ENCODE data around the gene CAB39. TPM values are rescaled to one million over a fixed set of nuclear protein-coding genes. Genes with fewer than 3 reads are reported as not detected.

CAB39 gene
- total and polyA plus RNA-seq, 4 donors: 19.4 to 123 (median 57.1) TPM

DNA sequence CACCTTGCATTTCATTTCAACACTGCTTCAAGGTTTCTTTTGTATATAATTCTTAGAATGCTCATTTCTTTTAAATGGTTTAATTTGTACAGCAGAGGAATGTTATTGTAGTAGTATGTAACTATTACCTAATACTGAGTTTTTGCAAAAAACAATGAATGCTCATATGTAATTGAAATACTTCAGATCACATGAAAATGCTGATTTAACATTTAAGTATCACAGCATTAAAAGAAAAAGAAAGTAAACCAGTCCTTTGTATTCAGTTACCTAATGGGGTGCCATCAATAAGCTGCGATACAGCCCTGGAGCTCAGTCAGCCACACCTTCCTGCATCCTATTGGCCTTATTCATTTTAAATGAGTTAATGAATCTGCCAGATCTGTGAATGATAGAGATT, 106.8 kb downstream of the CAB39 start:
- 97% methylated on average over 1 of the region's 1 CpG for WGBS, 2 donors
- Histone ChIP-seq H3K27me3 (ENCODE audit: control insufficient read depth in 3 of 3, insufficient read depth in 3 of 3, low read length in 2 of 3) (no peaks in the 10 kb centered on the region), H3K9me3 (ENCODE audit: control insufficient read depth in 4 of 4, insufficient read depth in 3 of 4, low read length in 3 of 4) (no peaks in the 10 kb centered on the region), H3K4me1 (ENCODE audit: control insufficient read depth in 5 of 5, insufficient read depth in 5 of 5, low read length in 5 of 5) (no peaks in the 10 kb centered on the region), H3K36me3 (ENCODE audit: control insufficient read depth in 4 of 4, insufficient read depth in 4 of 4, low read length in 4 of 4) (peaks cover 4 to 24% (median 18%) of the 10 kb centered on the region in 4 donors), H3K4me3 (no peak overlapping the region), H3K27ac (ENCODE audit: low read depth in 1 of 2, low read length in 1 of 2) (no peak overlapping the region), H3K9ac (ENCODE audit: insufficient read depth in 1 of 2, low read length in 2 of 2) (no peak overlapping the region)
- DNase-seq (no peak), ATAC-seq (ENCODE audit: insufficient read depth, low FRiP score) (no peak)
- TF ChIP-seq, protein P1, sequence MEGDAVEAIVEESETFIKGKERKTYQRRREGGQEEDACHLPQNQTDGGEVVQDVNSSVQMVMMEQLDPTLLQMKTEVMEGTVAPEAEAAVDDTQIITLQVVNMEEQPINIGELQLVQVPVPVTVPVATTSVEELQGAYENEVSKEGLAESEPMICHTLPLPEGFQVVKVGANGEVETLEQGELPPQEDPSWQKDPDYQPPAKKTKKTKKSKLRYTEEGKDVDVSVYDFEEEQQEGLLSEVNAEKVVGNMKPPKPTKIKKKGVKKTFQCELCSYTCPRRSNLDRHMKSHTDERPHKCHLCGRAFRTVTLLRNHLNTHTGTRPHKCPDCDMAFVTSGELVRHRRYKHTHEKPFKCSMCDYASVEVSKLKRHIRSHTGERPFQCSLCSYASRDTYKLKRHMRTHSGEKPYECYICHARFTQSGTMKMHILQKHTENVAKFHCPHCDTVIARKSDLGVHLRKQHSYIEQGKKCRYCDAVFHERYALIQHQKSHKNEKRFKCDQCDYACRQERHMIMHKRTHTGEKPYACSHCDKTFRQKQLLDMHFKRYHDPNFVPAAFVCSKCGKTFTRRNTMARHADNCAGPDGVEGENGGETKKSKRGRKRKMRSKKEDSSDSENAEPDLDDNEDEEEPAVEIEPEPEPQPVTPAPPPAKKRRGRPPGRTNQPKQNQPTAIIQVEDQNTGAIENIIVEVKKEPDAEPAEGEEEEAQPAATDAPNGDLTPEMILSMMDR (IDR thresholded peaks at IDR 0.05; ENCODE audit: control extremely low read depth, extremely low read depth): no peak

DNA sequence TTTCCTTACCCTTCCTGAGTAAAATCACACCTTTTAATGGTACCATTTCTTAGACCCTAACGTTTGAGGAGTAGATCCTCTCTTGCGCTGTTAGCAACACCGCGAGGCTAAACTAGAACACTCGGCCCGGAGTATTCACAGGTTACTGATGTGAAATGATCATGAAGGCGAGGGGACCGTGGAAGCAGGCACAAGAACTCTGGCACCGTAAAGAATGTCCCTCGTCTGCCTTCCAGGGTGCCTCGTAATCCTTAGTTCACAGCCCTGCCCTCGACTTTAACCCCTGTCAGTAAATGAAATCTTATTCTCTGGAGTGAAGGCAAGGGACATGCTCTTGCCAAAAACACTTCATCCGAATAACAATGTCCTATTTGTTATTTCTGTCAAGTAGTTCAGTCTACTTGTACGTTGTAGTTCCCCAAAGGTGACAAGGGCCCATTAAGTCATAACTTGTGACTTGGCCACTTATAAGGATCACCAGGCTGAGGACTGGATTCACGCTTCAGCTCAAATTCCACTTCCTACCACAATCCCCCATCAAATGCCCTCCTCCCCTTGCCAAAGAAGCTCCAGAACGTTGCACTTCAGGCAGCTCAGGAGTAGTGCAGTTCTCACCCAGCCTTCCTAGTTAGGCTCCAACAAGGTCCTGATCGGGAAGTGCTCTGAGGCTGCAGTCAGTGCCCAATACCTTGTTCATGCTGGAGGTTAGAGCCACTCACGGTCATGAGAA, 108.8 kb downstream of the CAB39 start:
- Histone ChIP-seq H3K4me1 (ENCODE audit: control insufficient read depth in 5 of 5, insufficient read depth in 5 of 5, low read length in 5 of 5) (peaks cover 0 to 1% (median 0%) of the 10 kb centered on the region in 5 donors), H3K9ac (ENCODE audit: insufficient read depth in 1 of 2, low read length in 2 of 2) (no peak overlapping the region), H3K27me3 (ENCODE audit: control insufficient read depth in 3 of 3, insufficient read depth in 3 of 3, low read length in 2 of 3) (peaks cover 0 to 2% (median 0%) of the 10 kb centered on the region in 3 donors), H3K27ac (ENCODE audit: low read depth in 1 of 2, low read length in 1 of 2) (no peak overlapping the region), H3K9me3 (ENCODE audit: control insufficient read depth in 4 of 4, insufficient read depth in 3 of 4, low read length in 3 of 4) (no peaks in the 10 kb centered on the region), H3K4me3 (no peak overlapping the region), H3K36me3 (ENCODE audit: control insufficient read depth in 4 of 4, insufficient read depth in 4 of 4, low read length in 4 of 4) (peaks cover 4 to 15% (median 11%) of the 10 kb centered on the region in 4 donors)
- ATAC-seq (ENCODE audit: insufficient read depth, low FRiP score): no peak
- WGBS, 2 donors: 77 to 82% methylated on average over 18 of the region's 18 CpGs
- TF ChIP-seq, protein P1 (IDR thresholded peaks at IDR 0.05; ENCODE audit: control extremely low read depth, extremely low read depth): no peak
- no peak for DNase-seq

DNA sequence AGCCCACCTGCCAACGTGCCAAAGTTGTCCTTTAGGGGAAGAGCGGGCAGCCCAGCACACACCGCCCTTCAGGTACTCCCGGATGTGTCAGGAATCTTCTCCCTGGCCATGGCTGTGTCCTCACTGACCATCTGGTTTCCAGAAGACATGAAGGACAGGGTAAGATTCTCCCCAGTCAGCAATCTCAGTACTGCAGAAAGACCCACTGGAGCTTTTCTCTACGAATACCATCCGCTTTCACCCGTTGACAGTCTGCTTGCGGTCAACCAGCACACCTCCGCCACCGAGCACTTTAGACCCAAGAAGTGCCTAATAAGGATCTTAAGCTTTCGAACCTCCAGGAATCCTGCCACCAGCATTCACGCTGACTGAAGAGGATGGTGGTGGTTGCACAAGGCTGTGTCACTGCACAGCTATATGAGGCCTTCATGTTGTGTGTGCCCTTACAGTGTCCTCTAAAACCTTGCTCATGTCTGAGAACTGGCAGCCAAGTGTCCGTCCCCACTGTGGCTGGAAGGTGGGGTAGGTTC, 109.4 kb downstream of the CAB39 start:
- ATAC-seq (ENCODE audit: insufficient read depth, low FRiP score) (no peak), DNase-seq (no peak)
- Histone ChIP-seq H3K4me3 (no peak overlapping the region), H3K9me3 (ENCODE audit: control insufficient read depth in 4 of 4, insufficient read depth in 3 of 4, low read length in 3 of 4) (no peaks in the 10 kb centered on the region), H3K36me3 (ENCODE audit: control insufficient read depth in 4 of 4, insufficient read depth in 4 of 4, low read length in 4 of 4) (peaks cover 4 to 12% (median 10%) of the 10 kb centered on the region in 4 donors), H3K4me1 (ENCODE audit: control insufficient read depth in 5 of 5, insufficient read depth in 5 of 5, low read length in 5 of 5) (peaks cover 0 to 1% (median 0%) of the 10 kb centered on the region in 5 donors), H3K27ac (ENCODE audit: low read depth in 1 of 2, low read length in 1 of 2) (no peak overlapping the region), H3K9ac (ENCODE audit: insufficient read depth in 1 of 2, low read length in 2 of 2) (no peak overlapping the region), H3K27me3 (ENCODE audit: control insufficient read depth in 3 of 3, insufficient read depth in 3 of 3, low read length in 2 of 3) (peaks cover 0 to 3% (median 2%) of the 10 kb centered on the region in 3 donors)
- WGBS, 2 donors: 90 to 96% methylated on average over 13 of the region's 13 CpGs
- TF ChIP-seq, protein P1 (IDR thresholded peaks at IDR 0.05; ENCODE audit: control extremely low read depth, extremely low read depth): no peak

Measured in lung (tissue), 12 donors.